ENCODE results near the gene METTL24. TPM values are rescaled to one million over a fixed set of nuclear protein-coding genes. Genes with fewer than 3 reads are reported as not detected.
A peak's percentile ranks its signal among the peaks of the same experiment; 100 is the strongest.

The METTL24 gene
- total and polyA plus RNA-seq, 2 donors (not counting 1 experiment from before 2014, with no cell fraction given), result 0.18 to 2.6 TPM

DNA sequence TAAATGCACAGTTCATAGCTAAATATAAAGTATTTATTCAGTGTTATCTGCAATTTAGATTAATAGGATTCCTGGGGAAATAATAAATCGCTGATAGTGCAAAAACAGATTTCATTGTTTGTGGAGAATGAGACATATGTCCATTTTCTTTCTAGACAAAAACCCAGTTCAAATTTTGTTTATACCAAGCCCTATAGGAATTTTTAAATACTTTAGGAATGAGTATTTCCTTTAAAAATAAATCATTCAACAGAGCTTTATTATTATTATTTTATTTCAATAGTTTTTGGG is 86.5 kb downstream of the METTL24 start:
- Histone ChIP-seq H3K4me3 (replicated peaks in 1 of 4; ENCODE audit: control extremely low read depth in 1 of 4, insufficient read depth in 1 of 4, low read depth in 3 of 4, low read length in 4 of 4) (no peak overlapping the region), H2AFZ (ENCODE audit: low read length) (no peak overlapping the region), H3K27me3 (ENCODE audit: control insufficient read depth, insufficient read depth, low read length) (no peaks in the 10 kb centered on the region), H4K20me1 (ENCODE audit: control insufficient read depth, extremely low read depth, insufficient read depth, low read length) (no peaks in the 10 kb centered on the region), H3K4me1 (ENCODE audit: control insufficient read depth, extremely low read depth, insufficient read depth, low read length) (no peaks in the 10 kb centered on the region), H3K4me2 (ENCODE audit: extremely low read depth, insufficient read depth, low read length) (no peak overlapping the region), H3K27ac (ENCODE audit: insufficient read depth, low read length) (no peak overlapping the region), H3K79me2 (ENCODE audit: control insufficient read depth, insufficient read depth, low read length) (no peaks in the 10 kb centered on the region), H3K36me3 (ENCODE audit: control insufficient read depth, insufficient read depth, low read length) (no peaks in the 10 kb centered on the region), H3K9me3 (ENCODE audit: control insufficient read depth, insufficient read depth, low read depth, low read length) (no peaks in the 10 kb centered on the region), H3K9ac (ENCODE audit: insufficient read depth, low read length) (no peak overlapping the region)
- TF ChIP-seq, protein P1, sequence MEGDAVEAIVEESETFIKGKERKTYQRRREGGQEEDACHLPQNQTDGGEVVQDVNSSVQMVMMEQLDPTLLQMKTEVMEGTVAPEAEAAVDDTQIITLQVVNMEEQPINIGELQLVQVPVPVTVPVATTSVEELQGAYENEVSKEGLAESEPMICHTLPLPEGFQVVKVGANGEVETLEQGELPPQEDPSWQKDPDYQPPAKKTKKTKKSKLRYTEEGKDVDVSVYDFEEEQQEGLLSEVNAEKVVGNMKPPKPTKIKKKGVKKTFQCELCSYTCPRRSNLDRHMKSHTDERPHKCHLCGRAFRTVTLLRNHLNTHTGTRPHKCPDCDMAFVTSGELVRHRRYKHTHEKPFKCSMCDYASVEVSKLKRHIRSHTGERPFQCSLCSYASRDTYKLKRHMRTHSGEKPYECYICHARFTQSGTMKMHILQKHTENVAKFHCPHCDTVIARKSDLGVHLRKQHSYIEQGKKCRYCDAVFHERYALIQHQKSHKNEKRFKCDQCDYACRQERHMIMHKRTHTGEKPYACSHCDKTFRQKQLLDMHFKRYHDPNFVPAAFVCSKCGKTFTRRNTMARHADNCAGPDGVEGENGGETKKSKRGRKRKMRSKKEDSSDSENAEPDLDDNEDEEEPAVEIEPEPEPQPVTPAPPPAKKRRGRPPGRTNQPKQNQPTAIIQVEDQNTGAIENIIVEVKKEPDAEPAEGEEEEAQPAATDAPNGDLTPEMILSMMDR (conservative IDR thresholded peaks at IDR 0.05 in 1 of 2, IDR thresholded peaks at IDR 0.05 in 1 of 2; ENCODE audit: low read depth in 1 of 2, low read length in 2 of 2), result no peak
- TF ChIP-seq EZH2 (IDR thresholded peaks at IDR 0.05; ENCODE audit: low read length, missing control alignments), result no peak
- no peak for DNase-seq (ENCODE audit: low read depth in 2 of 2)

DNA sequence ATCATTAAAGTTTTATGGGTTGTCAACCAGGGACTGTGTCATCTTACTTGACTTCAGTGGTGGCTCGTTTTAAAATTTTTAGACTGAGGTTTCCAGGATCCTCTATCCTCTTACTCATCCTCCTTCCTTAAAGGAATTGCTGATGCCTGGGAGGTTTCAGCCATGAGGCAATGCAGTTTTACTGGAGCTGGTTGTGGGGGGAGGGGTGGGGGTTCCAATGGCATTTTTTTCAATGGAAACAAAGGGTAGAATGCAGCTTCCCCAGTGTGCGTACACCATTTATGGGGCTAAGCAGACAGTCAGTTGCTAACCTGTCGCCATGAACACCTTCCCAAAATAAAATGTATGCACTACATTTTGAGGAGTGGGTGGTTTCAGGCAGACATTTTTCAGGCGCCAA is 88.0 kb downstream of the METTL24 start:
- DNase-seq (ENCODE audit: low read depth in 2 of 2), result peak in 1 of 2 donors; percentile 0
- Histone ChIP-seq H3K27ac (ENCODE audit: insufficient read depth, low read length) (no peak overlapping the region), H3K27me3 (ENCODE audit: control insufficient read depth, insufficient read depth, low read length) (no peaks in the 10 kb centered on the region), H4K20me1 (ENCODE audit: control insufficient read depth, extremely low read depth, insufficient read depth, low read length) (no peaks in the 10 kb centered on the region), H3K4me1 (ENCODE audit: control insufficient read depth, extremely low read depth, insufficient read depth, low read length) (no peaks in the 10 kb centered on the region), H3K79me2 (ENCODE audit: control insufficient read depth, insufficient read depth, low read length) (no peaks in the 10 kb centered on the region), H3K4me3 (replicated peaks in 1 of 4; ENCODE audit: control extremely low read depth in 1 of 4, insufficient read depth in 1 of 4, low read depth in 3 of 4, low read length in 4 of 4) (no peak overlapping the region), H3K36me3 (ENCODE audit: control insufficient read depth, insufficient read depth, low read length) (no peaks in the 10 kb centered on the region), H3K4me2 (ENCODE audit: extremely low read depth, insufficient read depth, low read length) (no peak overlapping the region), H3K9ac (ENCODE audit: insufficient read depth, low read length) (no peak overlapping the region), H2AFZ (ENCODE audit: low read length) (no peak overlapping the region), H3K9me3 (ENCODE audit: control insufficient read depth, insufficient read depth, low read depth, low read length) (no peaks in the 10 kb centered on the region)
- TF ChIP-seq, protein P1 (conservative IDR thresholded peaks at IDR 0.05 in 1 of 2, IDR thresholded peaks at IDR 0.05 in 1 of 2; ENCODE audit: low read depth in 1 of 2, low read length in 2 of 2), result no peak
- TF ChIP-seq EZH2 (IDR thresholded peaks at IDR 0.05; ENCODE audit: low read length, missing control alignments), result no peak

DNA sequence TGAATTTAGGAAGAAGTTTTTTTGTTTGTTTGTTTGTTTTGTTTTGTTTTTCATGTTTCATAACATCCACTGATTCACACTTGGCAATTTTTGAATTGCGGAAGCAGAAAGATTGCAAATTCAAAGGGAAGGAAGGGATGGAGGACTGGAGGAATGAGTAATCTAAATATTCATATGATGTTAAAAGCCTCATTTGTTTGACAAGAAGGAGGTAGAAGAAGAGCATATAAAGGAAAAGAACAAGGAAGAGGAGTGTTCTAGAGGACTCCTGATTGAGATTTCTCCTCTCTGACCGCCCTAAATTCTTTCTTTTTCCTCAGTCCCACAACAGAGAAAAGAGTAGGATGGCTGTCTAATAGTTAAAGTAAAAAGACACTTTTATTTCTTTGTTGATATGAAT is 88.5 kb downstream of the METTL24 start:
- Histone ChIP-seq H3K36me3 (ENCODE audit: control insufficient read depth, insufficient read depth, low read length) (no peaks in the 10 kb centered on the region), H3K9me3 (ENCODE audit: control insufficient read depth, insufficient read depth, low read depth, low read length) (no peaks in the 10 kb centered on the region), H3K4me1 (ENCODE audit: control insufficient read depth, extremely low read depth, insufficient read depth, low read length) (no peaks in the 10 kb centered on the region), H3K27me3 (ENCODE audit: control insufficient read depth, insufficient read depth, low read length) (no peaks in the 10 kb centered on the region), H3K4me3 (replicated peaks in 1 of 4; ENCODE audit: control extremely low read depth in 1 of 4, insufficient read depth in 1 of 4, low read depth in 3 of 4, low read length in 4 of 4) (no peak overlapping the region), H4K20me1 (ENCODE audit: control insufficient read depth, extremely low read depth, insufficient read depth, low read length) (no peaks in the 10 kb centered on the region), H2AFZ (ENCODE audit: low read length) (no peak overlapping the region), H3K27ac (ENCODE audit: insufficient read depth, low read length) (no peak overlapping the region), H3K9ac (ENCODE audit: insufficient read depth, low read length) (no peak overlapping the region), H3K4me2 (ENCODE audit: extremely low read depth, insufficient read depth, low read length) (no peak overlapping the region), H3K79me2 (ENCODE audit: control insufficient read depth, insufficient read depth, low read length) (no peaks in the 10 kb centered on the region)
- TF ChIP-seq, protein P1 (conservative IDR thresholded peaks at IDR 0.05 in 1 of 2, IDR thresholded peaks at IDR 0.05 in 1 of 2; ENCODE audit: low read depth in 1 of 2, low read length in 2 of 2), result no peak
- no peak for TF ChIP-seq EZH2 (IDR thresholded peaks at IDR 0.05; ENCODE audit: low read length, missing control alignments)
- no peak for DNase-seq (ENCODE audit: low read depth in 2 of 2)

Measured in fibroblast of lung (primary cell).